Measurements from ENCODE around the gene CD52. TPM values are rescaled to one million over a fixed set of nuclear protein-coding genes. Genes with fewer than 3 reads are reported as not detected.

Gene CD52
- total RNA-seq, 2 experiments from 2014 or later = 324 to 344 TPM

DNA sequence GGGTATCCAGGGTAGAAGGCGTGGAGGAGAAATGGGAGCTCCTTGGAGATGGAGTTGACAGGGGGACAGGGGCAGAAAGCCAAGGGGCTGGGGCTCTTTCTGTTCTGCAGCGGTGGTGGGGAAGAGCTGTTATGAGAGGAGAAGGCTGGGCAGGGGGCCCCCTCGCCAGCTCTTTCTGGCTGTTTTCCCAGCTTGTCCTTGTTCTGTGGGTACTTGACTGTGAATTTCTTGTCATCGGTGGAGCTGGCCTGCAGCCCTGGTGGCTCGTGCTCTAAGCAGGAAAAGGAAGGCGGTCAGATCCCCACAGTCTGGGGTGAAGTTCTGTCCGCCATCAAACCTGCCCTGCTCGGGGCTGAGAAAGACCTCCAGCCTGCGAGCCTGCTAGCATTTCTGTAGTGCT lies 47.2 kb downstream of the CD52 start:
- Mint-ChIP-seq H3K4me1 (ENCODE audit: low read depth) (peaks cover 35% of the 10 kb centered on the region), H3K9me3 (no peaks in the 10 kb centered on the region), H3K4me3 (no peak overlapping the region), H3K27ac (no peak overlapping the region), H3K36me3 (ENCODE audit: low read depth) (no peaks in the 10 kb centered on the region), H3K27me3 (peaks cover 17% of the 10 kb centered on the region)
- POLR2A ChIA-PET = interaction anchor here (0.9 to 2.2 kb wide), 4 partner anchors 9 to 130 kb away, joined by 3 to 13 read pairs (median 4); no protein-coding TSS in a partner anchor
- CTCF ChIA-PET = interaction anchor here (1.0 to 4.1 kb wide), 24 partner anchors 9 to 307 kb away, joined by 3 to 53 read pairs (median 7); partner anchors contain the start of genes CEP85, LIN28A, ZNF593 and ZNF683
- ATAC-seq (no peak), DNase-seq (no peak)
- intact Hi-C loops (cut with micrococcal nuclease) = no loop called here
- no peak for TF ChIP-seq CTCF (IDR thresholded peaks at IDR 0.05)

GRCh38 chr1:26367441-26367840 lies 49.7 kb downstream of the CD52 start:
- intact Hi-C loops (cut with micrococcal nuclease) = no loop called here

DNA sequence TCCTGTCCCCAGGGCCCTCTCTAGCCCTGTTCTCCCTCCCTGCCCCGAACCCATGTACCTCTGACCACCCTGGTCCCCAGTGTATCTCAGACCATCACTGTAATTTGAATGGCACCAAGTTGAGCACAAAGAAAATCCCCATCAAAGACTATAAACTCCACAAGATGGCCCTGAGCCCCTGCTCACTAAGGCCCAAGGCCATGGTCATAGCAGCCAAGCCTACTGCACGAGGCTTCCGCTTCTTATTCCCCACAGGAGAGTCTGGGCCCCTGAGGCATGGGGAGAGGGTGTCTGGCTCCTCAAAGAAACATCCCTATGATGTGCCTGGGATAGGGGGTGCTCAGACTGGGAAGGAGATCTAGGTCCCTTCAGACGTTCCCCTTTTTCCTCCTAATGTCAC lies 50.2 kb downstream of the CD52 start:
- DNase-seq (no peak), ATAC-seq (no peak)
- Mint-ChIP-seq H3K4me1 (ENCODE audit: low read depth) (peaks cover 50% of the 10 kb centered on the region), H3K4me3 (no peak overlapping the region), H3K27me3 (peaks cover 3% of the 10 kb centered on the region), H3K36me3 (ENCODE audit: low read depth) (peaks cover 5% of the 10 kb centered on the region), H3K9me3 (no peaks in the 10 kb centered on the region), H3K27ac (no peak overlapping the region)
- intact Hi-C loops (cut with micrococcal nuclease) = no loop called here
- ChIA-PET POLR2A (no interaction called here), CTCF (interaction anchor here (1.7 to 1.8 kb wide), 2 partner anchors 46 to 80 kb away, joined by 3 to 4 read pairs; no protein-coding TSS in a partner anchor)
- TF ChIP-seq CTCF (IDR thresholded peaks at IDR 0.05) = no peak

More at GRCh38 chr1:26367441-26367840, 49.7 kb downstream of the CD52 start:
- Mint-ChIP-seq H3K9me3 (no peaks in the 10 kb centered on the region), H3K4me1 (ENCODE audit: low read depth) (peaks cover 45% of the 10 kb centered on the region), H3K36me3 (ENCODE audit: low read depth) (peaks cover 5% of the 10 kb centered on the region), H3K27ac (no peak overlapping the region), H3K4me3 (no peak overlapping the region), H3K27me3 (peaks cover 3% of the 10 kb centered on the region)
- POLR2A ChIA-PET = no interaction called here
- no peak for TF ChIP-seq CTCF (IDR thresholded peaks at IDR 0.05)
- DNase-seq (no peak), ATAC-seq (no peak)
- CTCF ChIA-PET = interaction anchor here (1.7 to 1.8 kb wide), 3 partner anchors 46 to 79 kb away, joined by 3 to 5 read pairs (median 4); no protein-coding TSS in a partner anchor

- CTCF ChIA-PET = interaction anchor here (1.8 kb wide), 1 partner anchor 47 kb away, joined by 4 read pairs; no protein-coding TSS in a partner anchor
- intact Hi-C loops (cut with micrococcal nuclease) = no loop called here
Observed at GRCh38 chr1:26368486-26368885, 50.7 kb downstream of the CD52 start.

More at GRCh38 chr1:26368486-26368885, 50.7 kb downstream of the CD52 start:
- peaks cover 49% of the 10 kb centered on the region for H3K4me1 Mint-ChIP-seq (ENCODE audit: low read depth)
- no peak overlapping the region for H3K4me3 Mint-ChIP-seq
- H3K36me3 Mint-ChIP-seq (ENCODE audit: low read depth) = peaks cover 5% of the 10 kb centered on the region
- H3K9me3 Mint-ChIP-seq = no peaks in the 10 kb centered on the region
- no peak overlapping the region for H3K27ac Mint-ChIP-seq
- peaks cover 3% of the 10 kb centered on the region for H3K27me3 Mint-ChIP-seq
- no peak for ATAC-seq
- no peak for DNase-seq
- TF ChIP-seq CTCF (IDR thresholded peaks at IDR 0.05) = no peak
- POLR2A ChIA-PET = no interaction called here

Other genes with a start within 250 kb of the CD52 start
- gene PDIK1L, start 206.1 kb upstream of the CD52 start, total RNA-seq = 10 to 100 TPM; 11.7 to 13.4 TPM
- not detected for gene FAM110D, start 158.9 kb upstream of the CD52 start, total RNA-seq
- not detected for gene C1orf232, start 149.0 kb upstream of the CD52 start, total RNA-seq
- gene ZNF593, start 148.1 kb upstream of the CD52 start, total RNA-seq = 10 to 100 TPM; 40.9 to 41.1 TPM
- gene ZNF593OS, start 146.1 kb upstream of the CD52 start, total RNA-seq = not detected
- 1 to 10 TPM; 1.2 to 1.4 TPM for gene CNKSR1, start 140.5 kb upstream of the CD52 start, total RNA-seq
- gene CATSPER4, start 127.4 kb upstream of the CD52 start, total RNA-seq = not detected
- 10 to 100 TPM; 32.8 to 33.7 TPM for gene CEP85, start 83.8 kb upstream of the CD52 start, total RNA-seq
- gene SH3BGRL3, start 37.9 kb upstream of the CD52 start, total RNA-seq = 100 to 1,000 TPM; 309 to 316 TPM
- 10 to 100 TPM; 24.9 to 26.0 TPM for gene UBXN11, start 11.3 kb upstream of the CD52 start, total RNA-seq
- gene CRYBG2, start 36.2 kb downstream of the CD52 start, total RNA-seq = 1 to 10 TPM; 4.5 to 6.4 TPM
- 1 to 10 TPM in 1 of 2 experiments, under 1 TPM in 1; 0.69 to 1.3 TPM for gene ZNF683, start 54.8 kb downstream of the CD52 start, total RNA-seq
- gene LIN28A, start 92.9 kb downstream of the CD52 start, total RNA-seq = not detected
- gene DHDDS, start 114.4 kb downstream of the CD52 start, total RNA-seq = 10 to 100 TPM; 33.3 to 36.9 TPM
- 100 to 1,000 TPM; 837 to 872 TPM for gene HMGN2, start 154.5 kb downstream of the CD52 start, total RNA-seq
- gene RPS6KA1, start 211.8 kb downstream of the CD52 start, total RNA-seq = 100 to 1,000 TPM; 139 TPM